ENCODE data around the gene HSD11B1. TPM values are rescaled to one million over a fixed set of nuclear protein-coding genes. Genes with fewer than 3 reads are reported as not detected.

HSD11B1 gene
- total RNA-seq, 6 experiments from 2014 or later: 281 to 749 (median 512) TPM

DNA sequence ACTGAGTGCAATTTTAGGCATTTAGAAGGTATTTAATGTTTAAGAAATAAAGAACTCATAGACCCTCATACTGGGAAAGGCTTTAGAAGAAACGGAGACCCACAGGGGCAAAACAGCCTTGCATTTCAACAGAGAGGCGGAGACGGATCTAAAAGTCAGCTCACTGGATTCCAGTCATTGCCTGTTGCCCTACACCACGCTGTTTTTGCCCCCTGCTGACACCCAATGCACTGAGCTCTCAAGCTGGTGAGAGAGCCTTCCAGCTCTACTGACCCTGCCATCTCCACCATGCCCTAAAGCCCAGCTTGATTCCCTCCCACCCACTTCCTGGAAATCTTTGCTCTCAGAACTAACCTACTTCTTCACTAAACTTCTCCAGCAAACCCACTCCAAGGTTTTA, 44.0 kb downstream of the HSD11B1 start:
- intact Hi-C loops (cut with DNase I): loop anchor here (5.0 to 10.0 kb wide), 2 partner anchors 54 to 56 kb away; no protein-coding TSS in a partner anchor
- Histone ChIP-seq H3K27me3 (no peaks in the 10 kb centered on the region), H3K4me1 (peaks cover 0 to 21% (median 2%) of the 10 kb centered on the region in 4 donors), H3K27ac (no peak overlapping the region), H3K36me3 (no peaks in the 10 kb centered on the region), H3K9me3 (no peaks in the 10 kb centered on the region), H3K4me3 (no peak overlapping the region)
- no peak for DNase-seq
- WGBS (ENCODE audit: insufficient coverage, low coverage, low lambda C conversion rate, missing lambda C conversion rate): 60% methylated on average over 1 of the region's 4 CpGs
- TF ChIP-seq, protein P1, sequence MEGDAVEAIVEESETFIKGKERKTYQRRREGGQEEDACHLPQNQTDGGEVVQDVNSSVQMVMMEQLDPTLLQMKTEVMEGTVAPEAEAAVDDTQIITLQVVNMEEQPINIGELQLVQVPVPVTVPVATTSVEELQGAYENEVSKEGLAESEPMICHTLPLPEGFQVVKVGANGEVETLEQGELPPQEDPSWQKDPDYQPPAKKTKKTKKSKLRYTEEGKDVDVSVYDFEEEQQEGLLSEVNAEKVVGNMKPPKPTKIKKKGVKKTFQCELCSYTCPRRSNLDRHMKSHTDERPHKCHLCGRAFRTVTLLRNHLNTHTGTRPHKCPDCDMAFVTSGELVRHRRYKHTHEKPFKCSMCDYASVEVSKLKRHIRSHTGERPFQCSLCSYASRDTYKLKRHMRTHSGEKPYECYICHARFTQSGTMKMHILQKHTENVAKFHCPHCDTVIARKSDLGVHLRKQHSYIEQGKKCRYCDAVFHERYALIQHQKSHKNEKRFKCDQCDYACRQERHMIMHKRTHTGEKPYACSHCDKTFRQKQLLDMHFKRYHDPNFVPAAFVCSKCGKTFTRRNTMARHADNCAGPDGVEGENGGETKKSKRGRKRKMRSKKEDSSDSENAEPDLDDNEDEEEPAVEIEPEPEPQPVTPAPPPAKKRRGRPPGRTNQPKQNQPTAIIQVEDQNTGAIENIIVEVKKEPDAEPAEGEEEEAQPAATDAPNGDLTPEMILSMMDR (IDR thresholded peaks at IDR 0.05): no peak
- no peak for TF ChIP-seq POLR2A (IDR thresholded peaks at IDR 0.05)
- ATAC-seq: no peak

DNA sequence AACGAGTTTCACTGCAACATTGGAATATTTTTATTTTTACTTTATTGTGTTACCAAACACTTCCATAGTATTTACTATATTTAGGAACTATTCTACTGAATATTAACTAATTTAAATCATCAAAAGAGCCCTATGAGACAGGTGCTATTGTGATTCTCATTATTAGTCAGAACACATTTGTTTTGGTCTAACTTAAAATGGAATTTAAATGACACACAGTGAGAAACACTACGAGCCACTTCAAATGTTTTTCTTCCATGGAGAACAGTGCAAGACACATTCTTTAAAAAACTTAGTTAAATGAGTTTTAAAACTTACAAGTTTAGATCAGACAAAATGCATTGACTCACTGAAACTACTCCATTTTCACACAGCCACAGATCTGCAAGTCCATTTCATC, 44.6 kb downstream of the HSD11B1 start:
- H3K4me1 ChIP-seq: peaks cover 0 to 21% (median 2%) of the 10 kb centered on the region in 4 donors
- WGBS (ENCODE audit: insufficient coverage, low coverage, low lambda C conversion rate, missing lambda C conversion rate): 61% methylated on average over 2 of the region's 2 CpGs
- TF ChIP-seq POLR2A (IDR thresholded peaks at IDR 0.05): no peak
- TF ChIP-seq, protein P1 (IDR thresholded peaks at IDR 0.05): no peak
- intact Hi-C loops (cut with DNase I): loop anchor here (5.0 to 10.0 kb wide), 2 partner anchors 54 to 57 kb away; no protein-coding TSS in a partner anchor
- H3K27ac ChIP-seq: no peak overlapping the region
- no peak overlapping the region for H3K4me3 ChIP-seq
- no peaks in the 10 kb centered on the region for H3K27me3 ChIP-seq
- DNase-seq: no peak
- ATAC-seq: no peak
- no peaks in the 10 kb centered on the region for H3K36me3 ChIP-seq
- H3K9me3 ChIP-seq: no peaks in the 10 kb centered on the region

DNA sequence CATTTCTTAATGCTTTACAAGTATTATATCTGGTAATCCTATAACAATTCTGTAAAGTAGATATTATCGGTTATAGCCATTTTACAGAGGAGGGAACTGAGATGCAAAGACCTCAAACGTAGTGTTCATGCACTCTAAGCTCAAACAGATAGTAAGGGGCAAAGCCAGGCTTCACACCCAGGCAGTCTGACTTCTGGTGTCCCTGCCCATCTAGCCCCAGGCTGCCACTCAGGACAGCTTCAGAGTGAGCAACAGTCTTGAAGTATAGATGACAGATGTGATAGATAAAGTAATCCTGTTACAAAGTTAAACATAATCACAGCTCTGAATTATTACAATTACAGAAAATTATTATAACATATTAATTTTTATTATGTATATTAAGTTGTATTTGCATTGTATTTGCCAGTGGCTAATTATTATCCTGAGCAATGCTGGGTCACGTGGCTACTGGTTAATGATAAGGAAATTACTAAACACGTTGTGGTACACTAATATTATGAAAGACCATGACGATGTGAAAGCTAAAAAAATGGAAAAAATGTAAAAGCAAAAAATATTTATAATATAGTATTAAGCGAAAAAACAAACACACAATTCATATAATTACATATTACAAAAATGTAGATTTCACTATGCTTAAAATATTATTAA, 45.2 kb downstream of the HSD11B1 start:
- ATAC-seq (no peak), DNase-seq (no peak)
- Histone ChIP-seq H3K4me3 (no peak overlapping the region), H3K36me3 (no peaks in the 10 kb centered on the region), H3K9me3 (no peaks in the 10 kb centered on the region), H3K27me3 (no peaks in the 10 kb centered on the region), H3K4me1 (peaks cover 0 to 21% (median 2%) of the 10 kb centered on the region in 4 donors), H3K27ac (no peak overlapping the region)
- intact Hi-C loops (cut with DNase I): loop anchor here (5.0 to 10.0 kb wide), 2 partner anchors 55 to 57 kb away; no protein-coding TSS in a partner anchor
- TF ChIP-seq, protein P1 (IDR thresholded peaks at IDR 0.05): no peak
- no peak for TF ChIP-seq POLR2A (IDR thresholded peaks at IDR 0.05)
- 26% methylated on average over 6 of the region's 6 CpGs for WGBS (ENCODE audit: insufficient coverage, low coverage, low lambda C conversion rate, missing lambda C conversion rate)

DNA sequence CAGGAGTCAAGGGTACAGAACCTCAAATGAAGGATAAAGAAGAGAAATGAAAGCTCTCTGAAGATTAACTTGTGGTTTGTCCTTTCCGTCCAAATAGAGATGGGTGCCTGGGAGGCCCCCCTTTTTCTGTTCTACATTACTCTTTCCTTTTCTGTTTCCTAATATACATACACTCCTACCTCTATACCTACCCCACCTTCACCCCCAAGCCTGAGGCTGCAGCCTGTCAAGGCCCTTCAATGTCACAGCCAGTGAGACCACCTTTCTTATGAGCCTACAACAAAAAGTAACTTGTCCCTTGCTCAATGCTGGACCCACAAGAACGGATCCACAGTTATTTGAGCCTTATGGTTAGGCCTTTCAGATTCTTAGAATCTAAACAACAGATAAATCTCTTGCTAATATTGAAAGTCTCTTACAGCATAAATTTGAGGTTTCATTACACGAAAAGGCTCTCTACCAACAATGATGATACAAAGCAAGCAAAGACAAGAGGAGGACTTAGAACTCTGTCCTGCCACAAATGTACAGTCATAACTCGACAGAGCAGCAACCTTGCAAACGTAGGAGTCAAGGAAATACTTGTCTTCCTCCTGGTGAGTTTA, 47.1 kb downstream of the HSD11B1 start:
- no peaks in the 10 kb centered on the region for H3K9me3 ChIP-seq
- peaks cover 0 to 21% (median 2%) of the 10 kb centered on the region in 4 donors for H3K4me1 ChIP-seq
- H3K36me3 ChIP-seq: no peaks in the 10 kb centered on the region
- no peak overlapping the region for H3K4me3 ChIP-seq
- 55% methylated on average over 5 of the region's 5 CpGs for WGBS (ENCODE audit: insufficient coverage, low coverage, low lambda C conversion rate, missing lambda C conversion rate)
- intact Hi-C loops (cut with DNase I): no loop called here
- ATAC-seq (no peak), DNase-seq (no peak)
- H3K27ac ChIP-seq: no peak overlapping the region
- no peaks in the 10 kb centered on the region for H3K27me3 ChIP-seq
- TF ChIP-seq, protein P1 (IDR thresholded peaks at IDR 0.05): no peak
- TF ChIP-seq POLR2A (IDR thresholded peaks at IDR 0.05): no peak
